ENCODE results near the gene CITED1.

The CITED1 gene

DNA sequence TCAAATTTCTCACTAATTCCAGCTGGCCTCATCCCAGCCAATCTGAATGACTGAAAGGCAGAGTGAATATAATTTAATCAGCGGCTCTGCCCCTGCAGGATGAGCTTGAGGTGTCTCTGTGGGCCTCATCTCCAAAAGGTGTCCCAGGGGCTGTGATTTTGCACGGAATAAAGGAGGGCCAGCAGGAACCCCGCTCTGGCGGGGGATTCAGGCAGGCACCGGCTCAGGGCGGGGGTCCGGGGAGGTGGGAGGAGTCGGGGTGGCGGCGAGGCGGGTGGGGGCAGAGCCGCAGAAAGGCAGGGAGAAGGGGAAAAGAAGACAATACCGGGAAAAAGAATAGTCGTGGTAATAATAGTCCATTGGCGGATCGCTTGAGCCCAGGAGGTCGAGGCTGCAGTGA lies 50.9 kb downstream of the CITED1 start:
- Histone ChIP-seq H3K36me3 (ENCODE audit: control insufficient read depth, insufficient read depth, low read length) (no peaks in the 10 kb centered on the region), H3K9me3 (ENCODE audit: control insufficient read depth, low read length) (no peaks in the 10 kb centered on the region), H3K27ac (ENCODE audit: insufficient read depth, low read depth, low read length, poor library complexity, severe bottlenecking) (no peak overlapping the region), H3K27me3 (ENCODE audit: control insufficient read depth, insufficient read depth, low read length, poor library complexity, severe bottlenecking) (no peaks in the 10 kb centered on the region), H3K4me1 (ENCODE audit: control insufficient read depth, insufficient read depth, low read length) (no peaks in the 10 kb centered on the region), H3K4me3 (ENCODE audit: insufficient read depth, low read depth, low read length) (no peak overlapping the region)
- 6 to 9% methylated on average over 16 to 17 of the region's 17 CpGs for WGBS, 2 experiments

DNA sequence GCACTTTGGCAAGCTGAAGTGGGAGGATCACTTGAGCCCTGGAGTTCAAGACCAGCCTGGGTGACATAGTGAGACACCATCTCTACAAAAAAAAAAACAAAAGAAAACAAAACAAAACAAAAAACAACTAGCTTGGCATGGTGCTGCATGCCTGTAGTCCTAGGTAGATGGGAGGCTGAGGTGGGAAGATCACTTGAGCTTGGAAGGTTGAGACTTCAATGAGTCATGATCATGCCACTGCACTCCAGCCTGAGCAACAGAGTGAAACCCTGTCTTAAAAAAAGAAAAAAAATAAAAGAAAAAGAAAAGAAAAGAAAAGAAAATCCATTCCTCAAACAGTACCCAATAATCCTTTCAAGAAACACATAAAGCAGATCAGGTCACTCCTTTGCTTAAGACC lies 52.0 kb downstream of the CITED1 start:
- no peak overlapping the region for H3K27ac ChIP-seq (ENCODE audit: insufficient read depth, low read depth, low read length, poor library complexity, severe bottlenecking)
- H3K9me3 ChIP-seq (ENCODE audit: control insufficient read depth, low read length), result no peaks in the 10 kb centered on the region
- no peaks in the 10 kb centered on the region for H3K4me1 ChIP-seq (ENCODE audit: control insufficient read depth, insufficient read depth, low read length)
- H3K36me3 ChIP-seq (ENCODE audit: control insufficient read depth, insufficient read depth, low read length), result no peaks in the 10 kb centered on the region
- no peak overlapping the region for H3K4me3 ChIP-seq (ENCODE audit: insufficient read depth, low read depth, low read length)
- H3K27me3 ChIP-seq (ENCODE audit: control insufficient read depth, insufficient read depth, low read length, poor library complexity, severe bottlenecking), result no peaks in the 10 kb centered on the region
